SK-N-SH treated with all-trans-retinoic acid at 6 μM for 48 hours (cell line): ENCODE results near the gene SLC6A20.

Experiments used
- ATAC-seq: fragments of 200-7000 bp; cut with Tn5 transposase; 3 replicates; pipeline ENCODE4 v1.9.1; 2020; ENCODE audit warnings: mild to moderate bottlenecking, moderate library complexity
- ARNTL ChIP-seq: fragments of 450-650 bp; formaldehyde crosslinking; IDR thresholded peaks from 2 replicates; pipeline ENCODE4 v1.5.0; 2020; ENCODE audit warnings: low read depth, mild to moderate bottlenecking, moderate library complexity, borderline replicate concordance
- CSDC2 ChIP-seq: fragments of 250-450 bp; sonication (Bioruptor Pico); IDR thresholded peaks from 2 replicates; pipeline ENCODE4 v1.5.0; 2020; ENCODE audit warnings: mild to moderate bottlenecking, moderate library complexity
- ESRRG ChIP-seq: fragments of 250-450 bp; sonication (Bioruptor Pico); IDR thresholded peaks from 2 replicates; pipeline ENCODE4 v1.6.1; 2021; ENCODE audit warnings: mild to moderate bottlenecking
- GLIS3 ChIP-seq: fragments of 250-450 bp; sonication (Bioruptor Pico); IDR thresholded peaks from 2 replicates; pipeline ENCODE4 v1.5.0; 2020; ENCODE audit warnings: mild to moderate bottlenecking, moderate library complexity
- ISL1 ChIP-seq: fragments of 250-450 bp; sonication (Bioruptor Pico); IDR thresholded peaks from 2 replicates; pipeline ENCODE4 v2.1.2; 2022; ENCODE audit warnings: mild to moderate bottlenecking, moderate library complexity
- OSR1 ChIP-seq: fragments of 250-450 bp; sonication (Bioruptor Pico); IDR thresholded peaks from 2 replicates; pipeline ENCODE4 v1.8.0; 2022; ENCODE audit warnings: moderate library complexity, mild to moderate bottlenecking, inconsistent platforms
- PPARA ChIP-seq: fragments of 250-450 bp; sonication (Bioruptor Pico); IDR thresholded peaks from 2 replicates; pipeline ENCODE4 v1.5.0; 2020; ENCODE audit warnings: mild to moderate bottlenecking, borderline replicate concordance
- RARB ChIP-seq: fragments of 250-450 bp; sonication (Bioruptor Pico); IDR thresholded peaks from 2 replicates; pipeline ENCODE4 v1.8.0; 2021; ENCODE audit warnings: mild to moderate bottlenecking, moderate library complexity
- SNAI2 ChIP-seq: fragments of 250-450 bp; sonication (Bioruptor Pico); IDR thresholded peaks from 2 replicates; pipeline ENCODE4 v1.5.0; 2020; ENCODE audit warnings: mild to moderate bottlenecking, moderate library complexity
- TCF4 ChIP-seq: fragments of 250-450 bp; sonication (Bioruptor Pico); IDR thresholded peaks from 2 replicates; pipeline ENCODE4 v1.8.0; 2021; ENCODE audit warnings: mild to moderate bottlenecking, moderate library complexity, borderline replicate concordance
- TOX ChIP-seq: fragments of 250-450 bp; sonication (Bioruptor Pico); IDR thresholded peaks from 2 replicates; pipeline ENCODE4 v1.8.0; 2021; ENCODE audit warnings: mild to moderate bottlenecking, moderate library complexity, borderline replicate concordance
- ZC3H10 ChIP-seq: fragments of 250-450 bp; sonication (Bioruptor Pico); IDR thresholded peaks from 2 replicates; pipeline ENCODE4 v1.5.1; 2021; ENCODE audit warnings: mild to moderate bottlenecking, moderate library complexity
- ZFP3 ChIP-seq: fragments of 250-450 bp; sonication (Bioruptor Pico); IDR thresholded peaks from 2 replicates; pipeline ENCODE4 v1.5.0; 2020; ENCODE audit warnings: mild to moderate bottlenecking, moderate library complexity
- ZFP30 ChIP-seq: fragments of 450-650 bp; formaldehyde crosslinking; IDR thresholded peaks from 2 replicates; pipeline ENCODE4 v1.5.0; 2022; ENCODE audit warnings: mild to moderate bottlenecking, moderate library complexity
- ZNF565 ChIP-seq: fragments of 450-650 bp; formaldehyde crosslinking; conservative IDR thresholded peaks from 2 replicates; pipeline ENCODE4 v1.5.0; 2020; ENCODE audit warnings: low read depth, mild to moderate bottlenecking, moderate library complexity
- ZNF70 ChIP-seq: fragments of 450-650 bp; formaldehyde crosslinking; IDR thresholded peaks from 2 replicates; pipeline ENCODE4 v1.5.0; 2020; ENCODE audit warnings: mild to moderate bottlenecking, moderate library complexity
- ZNF8 ChIP-seq: fragments of 450-650 bp; formaldehyde crosslinking; IDR thresholded peaks from 2 replicates; pipeline ENCODE4 v1.5.0; 2020; ENCODE audit warnings: mild to moderate bottlenecking, moderate library complexity
- TF ChIP-seq, protein P1 (sequence below): fragments of 250-450 bp; sonication (Bioruptor Pico); IDR thresholded peaks from 2 replicates; pipeline ENCODE4 v1.8.0; 2020; ENCODE audit warnings: mild to moderate bottlenecking, moderate library complexity, borderline replicate concordance
- TF ChIP-seq, protein P2 (sequence below): fragments of 250-450 bp; sonication (Bioruptor Pico); IDR thresholded peaks from 2 replicates; pipeline ENCODE4 v1.5.1; 2020; ENCODE audit warnings: low read depth, mild to moderate bottlenecking, moderate library complexity
- TF ChIP-seq, protein P3 (sequence below): fragments of 250-450 bp; sonication (Bioruptor Pico); IDR thresholded peaks from 2 replicates; pipeline ENCODE4 v1.5.1; 2021; ENCODE audit warnings: mild to moderate bottlenecking, moderate library complexity
- TF ChIP-seq, protein P4 (sequence below): fragments of 250-450 bp; sonication (Bioruptor Pico); IDR thresholded peaks from 2 replicates; pipeline ENCODE4 v1.5.0; 2020; ENCODE audit warnings: mild to moderate bottlenecking, moderate library complexity
- TF ChIP-seq, protein P5 (sequence below): fragments of 250-450 bp; sonication (Bioruptor Pico); IDR thresholded peaks from 2 replicates; pipeline ENCODE4 v1.8.0; 2021; ENCODE audit warnings: low read depth, mild to moderate bottlenecking, moderate library complexity, borderline replicate concordance

SLC6A20 gene

DNA sequence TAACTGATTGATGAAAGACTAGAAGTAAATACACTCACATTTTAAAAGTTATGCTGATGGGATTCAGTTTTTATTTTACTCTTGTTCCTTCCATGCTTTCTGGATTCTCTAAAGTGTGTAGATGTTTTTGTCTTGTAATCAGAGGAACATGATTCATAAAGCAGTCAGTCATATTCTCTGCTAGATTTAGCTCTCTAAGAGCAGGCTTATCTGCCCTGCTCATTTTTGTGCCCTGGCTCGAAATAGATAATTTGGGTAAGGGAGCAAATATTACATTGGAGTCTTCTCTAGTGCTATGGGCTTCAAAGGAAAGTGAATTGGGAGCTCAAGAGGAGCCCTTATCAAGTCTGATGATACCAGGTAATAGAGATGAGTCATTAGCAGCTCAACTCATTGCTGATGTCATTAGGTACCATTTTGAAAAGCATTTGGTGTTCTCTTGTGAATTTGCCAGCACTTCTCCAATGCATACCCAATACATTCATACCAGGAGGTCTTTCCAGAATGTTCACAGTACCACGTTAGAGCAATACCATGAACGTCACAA, 79.5 kb downstream of the SLC6A20 start:
- no peak for ATAC-seq

DNA sequence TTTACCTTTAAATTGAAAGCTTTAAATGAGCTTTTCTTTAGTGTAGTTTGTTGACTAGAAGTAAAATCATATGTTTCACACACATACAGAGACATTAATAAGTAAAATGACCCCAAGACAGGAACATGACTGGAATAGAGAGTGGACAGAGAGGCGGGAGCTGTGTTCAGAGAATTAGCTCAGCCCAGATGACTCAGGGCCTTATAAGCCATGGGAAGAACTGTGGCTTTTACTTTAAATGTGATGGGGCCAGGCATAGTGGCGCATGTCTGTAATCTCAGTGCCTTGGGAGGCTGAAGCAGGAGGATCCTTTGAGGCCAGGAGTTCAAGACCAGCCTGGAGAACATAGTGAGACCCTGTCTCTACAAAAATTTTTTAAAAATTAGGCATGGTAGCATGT, 80.4 kb downstream of the SLC6A20 start:
- ATAC-seq: no peak

More for the DNA sequence above, 79.5 kb downstream of the SLC6A20 start:
- TF ChIP-seq SNAI2 (no peak), PPARA (CRISPR knock-in tag) (no peak), ESRRG (CRISPR knock-in tag) (no peak), ZFP3 (no peak), CSDC2 (CRISPR knock-in tag) (no peak), ARNTL (no peak), ZNF70 (CRISPR knock-in tag) (no peak), TCF4 (CRISPR knock-in tag) (no peak), ZC3H10 (CRISPR knock-in tag) (no peak), ZNF565 (CRISPR knock-in tag) (no peak), ZFP30 (CRISPR knock-in tag) (no peak), ZNF8 (CRISPR knock-in tag) (no peak), ISL1 (no peak), GLIS3 (CRISPR knock-in tag) (no peak), TOX (CRISPR knock-in tag) (no peak), OSR1 (CRISPR knock-in tag) (no peak)
- TF ChIP-seq, protein P1, sequence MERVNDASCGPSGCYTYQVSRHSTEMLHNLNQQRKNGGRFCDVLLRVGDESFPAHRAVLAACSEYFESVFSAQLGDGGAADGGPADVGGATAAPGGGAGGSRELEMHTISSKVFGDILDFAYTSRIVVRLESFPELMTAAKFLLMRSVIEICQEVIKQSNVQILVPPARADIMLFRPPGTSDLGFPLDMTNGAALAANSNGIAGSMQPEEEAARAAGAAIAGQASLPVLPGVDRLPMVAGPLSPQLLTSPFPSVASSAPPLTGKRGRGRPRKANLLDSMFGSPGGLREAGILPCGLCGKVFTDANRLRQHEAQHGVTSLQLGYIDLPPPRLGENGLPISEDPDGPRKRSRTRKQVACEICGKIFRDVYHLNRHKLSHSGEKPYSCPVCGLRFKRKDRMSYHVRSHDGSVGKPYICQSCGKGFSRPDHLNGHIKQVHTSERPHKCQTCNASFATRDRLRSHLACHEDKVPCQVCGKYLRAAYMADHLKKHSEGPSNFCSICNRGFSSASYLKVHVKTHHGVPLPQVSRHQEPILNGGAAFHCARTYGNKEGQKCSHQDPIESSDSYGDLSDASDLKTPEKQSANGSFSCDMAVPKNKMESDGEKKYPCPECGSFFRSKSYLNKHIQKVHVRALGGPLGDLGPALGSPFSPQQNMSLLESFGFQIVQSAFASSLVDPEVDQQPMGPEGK (CRISPR knock-in tag): no peak
- TF ChIP-seq, protein P2, sequence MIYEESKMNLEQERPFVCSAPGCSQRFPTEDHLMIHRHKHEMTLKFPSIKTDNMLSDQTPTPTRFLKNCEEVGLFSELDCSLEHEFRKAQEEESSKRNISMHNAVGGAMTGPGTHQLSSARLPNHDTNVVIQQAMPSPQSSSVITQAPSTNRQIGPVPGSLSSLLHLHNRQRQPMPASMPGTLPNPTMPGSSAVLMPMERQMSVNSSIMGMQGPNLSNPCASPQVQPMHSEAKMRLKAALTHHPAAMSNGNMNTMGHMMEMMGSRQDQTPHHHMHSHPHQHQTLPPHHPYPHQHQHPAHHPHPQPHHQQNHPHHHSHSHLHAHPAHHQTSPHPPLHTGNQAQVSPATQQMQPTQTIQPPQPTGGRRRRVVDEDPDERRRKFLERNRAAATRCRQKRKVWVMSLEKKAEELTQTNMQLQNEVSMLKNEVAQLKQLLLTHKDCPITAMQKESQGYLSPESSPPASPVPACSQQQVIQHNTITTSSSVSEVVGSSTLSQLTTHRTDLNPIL (CRISPR knock-in tag): no peak
- TF ChIP-seq, protein P3, sequence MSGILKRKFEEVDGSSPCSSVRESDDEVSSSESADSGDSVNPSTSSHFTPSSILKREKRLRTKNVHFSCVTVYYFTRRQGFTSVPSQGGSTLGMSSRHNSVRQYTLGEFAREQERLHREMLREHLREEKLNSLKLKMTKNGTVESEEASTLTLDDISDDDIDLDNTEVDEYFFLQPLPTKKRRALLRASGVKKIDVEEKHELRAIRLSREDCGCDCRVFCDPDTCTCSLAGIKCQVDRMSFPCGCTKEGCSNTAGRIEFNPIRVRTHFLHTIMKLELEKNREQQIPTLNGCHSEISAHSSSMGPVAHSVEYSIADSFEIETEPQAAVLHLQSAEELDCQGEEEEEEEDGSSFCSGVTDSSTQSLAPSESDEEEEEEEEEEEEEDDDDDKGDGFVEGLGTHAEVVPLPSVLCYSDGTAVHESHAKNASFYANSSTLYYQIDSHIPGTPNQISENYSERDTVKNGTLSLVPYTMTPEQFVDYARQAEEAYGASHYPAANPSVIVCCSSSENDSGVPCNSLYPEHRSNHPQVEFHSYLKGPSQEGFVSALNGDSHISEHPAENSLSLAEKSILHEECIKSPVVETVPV (CRISPR knock-in tag): no peak
- TF ChIP-seq, protein P4, sequence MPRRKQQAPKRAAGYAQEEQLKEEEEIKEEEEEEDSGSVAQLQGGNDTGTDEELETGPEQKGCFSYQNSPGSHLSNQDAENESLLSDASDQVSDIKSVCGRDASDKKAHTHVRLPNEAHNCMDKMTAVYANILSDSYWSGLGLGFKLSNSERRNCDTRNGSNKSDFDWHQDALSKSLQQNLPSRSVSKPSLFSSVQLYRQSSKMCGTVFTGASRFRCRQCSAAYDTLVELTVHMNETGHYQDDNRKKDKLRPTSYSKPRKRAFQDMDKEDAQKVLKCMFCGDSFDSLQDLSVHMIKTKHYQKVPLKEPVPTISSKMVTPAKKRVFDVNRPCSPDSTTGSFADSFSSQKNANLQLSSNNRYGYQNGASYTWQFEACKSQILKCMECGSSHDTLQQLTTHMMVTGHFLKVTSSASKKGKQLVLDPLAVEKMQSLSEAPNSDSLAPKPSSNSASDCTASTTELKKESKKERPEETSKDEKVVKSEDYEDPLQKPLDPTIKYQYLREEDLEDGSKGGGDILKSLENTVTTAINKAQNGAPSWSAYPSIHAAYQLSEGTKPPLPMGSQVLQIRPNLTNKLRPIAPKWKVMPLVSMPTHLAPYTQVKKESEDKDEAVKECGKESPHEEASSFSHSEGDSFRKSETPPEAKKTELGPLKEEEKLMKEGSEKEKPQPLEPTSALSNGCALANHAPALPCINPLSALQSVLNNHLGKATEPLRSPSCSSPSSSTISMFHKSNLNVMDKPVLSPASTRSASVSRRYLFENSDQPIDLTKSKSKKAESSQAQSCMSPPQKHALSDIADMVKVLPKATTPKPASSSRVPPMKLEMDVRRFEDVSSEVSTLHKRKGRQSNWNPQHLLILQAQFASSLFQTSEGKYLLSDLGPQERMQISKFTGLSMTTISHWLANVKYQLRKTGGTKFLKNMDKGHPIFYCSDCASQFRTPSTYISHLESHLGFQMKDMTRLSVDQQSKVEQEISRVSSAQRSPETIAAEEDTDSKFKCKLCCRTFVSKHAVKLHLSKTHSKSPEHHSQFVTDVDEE (CRISPR knock-in tag): no peak

More for the DNA sequence above, 80.4 kb downstream of the SLC6A20 start:
- TF ChIP-seq ZNF70 (CRISPR knock-in tag) (no peak), ISL1 (no peak), RARB (CRISPR knock-in tag) (no peak), OSR1 (CRISPR knock-in tag) (no peak), PPARA (CRISPR knock-in tag) (no peak), ZFP3 (no peak), TOX (CRISPR knock-in tag) (no peak), ZFP30 (CRISPR knock-in tag) (no peak), ESRRG (CRISPR knock-in tag) (no peak), CSDC2 (CRISPR knock-in tag) (no peak)
- TF ChIP-seq, protein P2 (CRISPR knock-in tag): no peak
- TF ChIP-seq, protein P1 (CRISPR knock-in tag): no peak
- TF ChIP-seq, protein P5, sequence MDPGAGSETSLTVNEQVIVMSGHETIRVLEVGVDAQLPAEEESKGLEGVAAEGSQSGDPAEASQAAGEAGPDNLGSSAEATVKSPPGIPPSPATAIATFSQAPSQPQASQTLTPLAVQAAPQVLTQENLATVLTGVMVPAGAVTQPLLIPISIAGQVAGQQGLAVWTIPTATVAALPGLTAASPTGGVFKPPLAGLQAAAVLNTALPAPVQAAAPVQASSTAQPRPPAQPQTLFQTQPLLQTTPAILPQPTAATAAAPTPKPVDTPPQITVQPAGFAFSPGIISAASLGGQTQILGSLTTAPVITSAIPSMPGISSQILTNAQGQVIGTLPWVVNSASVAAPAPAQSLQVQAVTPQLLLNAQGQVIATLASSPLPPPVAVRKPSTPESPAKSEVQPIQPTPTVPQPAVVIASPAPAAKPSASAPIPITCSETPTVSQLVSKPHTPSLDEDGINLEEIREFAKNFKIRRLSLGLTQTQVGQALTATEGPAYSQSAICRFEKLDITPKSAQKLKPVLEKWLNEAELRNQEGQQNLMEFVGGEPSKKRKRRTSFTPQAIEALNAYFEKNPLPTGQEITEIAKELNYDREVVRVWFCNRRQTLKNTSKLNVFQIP (CRISPR knock-in tag): no peak
- TF ChIP-seq, protein P3 (CRISPR knock-in tag): no peak
